ENCODE results near the gene DYNLT4.
"Not testable (repeated sequence)": the region's sequence is repeated elsewhere in the genome, so short reads cannot be mapped to it uniquely, and the experiment has no call there.

DYNLT4 gene

GRCh38 chr1:44783697-44784093 is 23.5 kb downstream of the DYNLT4 start:
- TF ChIP-seq POLR2A (IDR thresholded peaks at IDR 0.05; ENCODE audit: low read depth, low read length): no peak
- no peak for TF ChIP-seq PAX5 (IDR thresholded peaks at IDR 0.05; ENCODE audit: insufficient read depth, low read length, severe bottlenecking)
- 0 out of 2 replicates have a peak, but pooled peaks have one; percentile 16 for TF ChIP-seq POLR2AphosphoS5 (IDR thresholded peaks at IDR 0.05; ENCODE audit: low read depth, low read length)
- no peak for FAIRE-seq

GRCh38 chr1:44780583-44781121 is 26.5 kb downstream of the DYNLT4 start:
- TF ChIP-seq POLR2A (IDR thresholded peaks at IDR 0.05; ENCODE audit: low read depth, low read length) (peak; percentile 65), SPI1 (IDR thresholded peaks at IDR 0.05; ENCODE audit: low read depth, low read length) (no peak), POLR2AphosphoS5 (IDR thresholded peaks at IDR 0.05; ENCODE audit: low read depth, low read length) (peak; percentile 28; the same call in 1 of the 2 replicates)
- FAIRE-seq (no peak), DNase-seq (ENCODE audit: insufficient read length, low spot score) (no peak)

More at GRCh38 chr1:44783697-44784093, 23.5 kb downstream of the DYNLT4 start:
- no peak for DNase-seq (ENCODE audit: insufficient read length, low spot score)

GRCh38 chr1:44778705-44779576 is 28.2 kb downstream of the DYNLT4 start:
- TF ChIP-seq POLR2A (IDR thresholded peaks at IDR 0.05; ENCODE audit: low read depth, low read length): no peak
- TF ChIP-seq POLR2AphosphoS5 (IDR thresholded peaks at IDR 0.05; ENCODE audit: low read depth, low read length): peak; percentile 48; the same call in 1 of the 2 replicates
- FAIRE-seq (no peak), DNase-seq (ENCODE audit: insufficient read length, low spot score) (no peak)

- no peak for DNase-seq (ENCODE audit: insufficient read length, low spot score)
- no peak for FAIRE-seq
- TF ChIP-seq POLR2AphosphoS5 (IDR thresholded peaks at IDR 0.05; ENCODE audit: low read depth, low read length): 0 out of 2 replicates have a peak, but pooled peaks have one; percentile 15
- 0 out of 2 replicates have a peak, but pooled peaks have one; percentile 36 for TF ChIP-seq POLR2A (IDR thresholded peaks at IDR 0.05; ENCODE audit: low read depth, low read length)
- TF ChIP-seq SPI1 (IDR thresholded peaks at IDR 0.05; ENCODE audit: low read depth, low read length): no peak
- TF ChIP-seq TAF1 (IDR thresholded peaks at IDR 0.05; ENCODE audit: low read depth, low read length): no peak
These were observed 29.0 kb downstream of the DYNLT4 start for GRCh38 chr1:44777969-44778635.

- TF ChIP-seq POU2F2 (IDR thresholded peaks at IDR 0.05; ENCODE audit: low read depth, low read length) (no peak), SPI1 (IDR thresholded peaks at IDR 0.05; ENCODE audit: low read depth, low read length) (no peak), POLR2A (IDR thresholded peaks at IDR 0.05; ENCODE audit: low read depth, low read length) (no peak; the same call in 1 of the 2 replicates), TAF1 (IDR thresholded peaks at IDR 0.05; ENCODE audit: low read depth, low read length) (no peak), POLR2AphosphoS5 (IDR thresholded peaks at IDR 0.05; ENCODE audit: low read depth, low read length) (no peak), PAX5 (IDR thresholded peaks at IDR 0.05; ENCODE audit: insufficient read depth, low read length, severe bottlenecking) (no peak)
- FAIRE-seq (no peak), DNase-seq (ENCODE audit: insufficient read length, low spot score) (no peak)
These were observed 29.6 kb downstream of the DYNLT4 start for GRCh38 chr1:44777547-44777946.

GRCh38 chr1:44776730-44777068 is 30.5 kb downstream of the DYNLT4 start:
- TF ChIP-seq SPI1 (IDR thresholded peaks at IDR 0.05; ENCODE audit: low read depth, low read length) (no peak), POLR2A (IDR thresholded peaks at IDR 0.05; ENCODE audit: low read depth, low read length) (0 out of 2 replicates have a peak, but pooled peaks have one; percentile 41)
- no peak for FAIRE-seq
- DNase-seq (ENCODE audit: insufficient read length, low spot score): no peak

GRCh38 chr1:44775930-44776729 is 31.0 kb downstream of the DYNLT4 start:
- FAIRE-seq (no peak), DNase-seq (ENCODE audit: insufficient read length, low spot score) (no peak)
- TF ChIP-seq POU2F2 (IDR thresholded peaks at IDR 0.05; ENCODE audit: low read depth, low read length) (no peak), TAF1 (IDR thresholded peaks at IDR 0.05; ENCODE audit: low read depth, low read length) (no peak), POLR2A (IDR thresholded peaks at IDR 0.05; ENCODE audit: low read depth, low read length) (no peak), PAX5 (IDR thresholded peaks at IDR 0.05; ENCODE audit: insufficient read depth, low read length, severe bottlenecking) (no peak), SPI1 (IDR thresholded peaks at IDR 0.05; ENCODE audit: low read depth, low read length) (0 out of 2 replicates have a peak, but pooled peaks have one; percentile 6)

GRCh38 chr1:44775078-44775929 is 31.8 kb downstream of the DYNLT4 start, which contains the start of gene RPS8:
TSS of gene RPS8 (plus strand) at chr1:44775540. CDS start at chr1:44775597, 57 bp downstream.
- DNase-seq (ENCODE audit: insufficient read length, low spot score) (peak; percentile 78), FAIRE-seq (peak; percentile 92)
- TF ChIP-seq POLR2A (IDR thresholded peaks at IDR 0.05; ENCODE audit: low read depth, low read length) (peak; percentile 99), PAX5 (IDR thresholded peaks at IDR 0.05; ENCODE audit: insufficient read depth, low read length, severe bottlenecking) (peak; percentile 4), POLR2AphosphoS5 (IDR thresholded peaks at IDR 0.05; ENCODE audit: low read depth, low read length) (peak; percentile 99), TAF1 (IDR thresholded peaks at IDR 0.05; ENCODE audit: low read depth, low read length) (peak; percentile 99), SPI1 (IDR thresholded peaks at IDR 0.05; ENCODE audit: low read depth, low read length) (no peak), POU2F2 (IDR thresholded peaks at IDR 0.05; ENCODE audit: low read depth, low read length) (peak; percentile 95)

- FAIRE-seq; DNase-seq (ENCODE audit: insufficient read length, low spot score): not testable (repeated sequence)
These were observed 40.7 kb downstream of the DYNLT4 start for GRCh38 chr1:44766421-44766820.
